ENCODE results near the gene FAM110D. TPM values are rescaled to one million over a fixed set of nuclear protein-coding genes. Genes with fewer than 3 reads are reported as not detected.

FAM110D gene
- polyA plus RNA-seq, 1 of the 3 experiments (the other 2 are of a cell fraction), result 0.64 TPM

- H3K27me3 ChIP-seq (ENCODE audit: insufficient read depth), result no peaks in the 10 kb centered on the region
- H3K4me2 ChIP-seq, result no peak overlapping the region
- H3K27ac ChIP-seq (ENCODE audit: low read depth in 2 of 2, low read length in 1 of 2), result no peak overlapping the region
- no peaks in the 10 kb centered on the region for H3K36me3 ChIP-seq (replicated peaks in 1 of 2; ENCODE audit: control insufficient read depth in 1 of 2, insufficient read depth in 2 of 2, low read length in 1 of 2)
- H2AFZ ChIP-seq (ENCODE audit: low read depth), result no peak overlapping the region
- no peaks in the 10 kb centered on the region for H3K9me2 ChIP-seq
- no peaks in the 10 kb centered on the region for H3K4me1 ChIP-seq (ENCODE audit: control insufficient read depth in 1 of 2, insufficient read depth in 2 of 2, low read depth in 1 of 2, low read length in 1 of 2)
- no peaks in the 10 kb centered on the region for H4K20me1 ChIP-seq (ENCODE audit: insufficient read depth)
- H3F3A ChIP-seq (replicated peaks; ENCODE audit: insufficient read depth), result no peaks in the 10 kb centered on the region
- CTCF ChIA-PET, result interaction anchor here (1.0 kb wide), 1 partner anchor 43 kb away, joined by 3 read pairs; no protein-coding TSS in a partner anchor
- no peak overlapping the region for H3K4me3 ChIP-seq (ENCODE audit: low read depth in 2 of 2, low read length in 1 of 2)
- TF ChIP-seq, protein P1, sequence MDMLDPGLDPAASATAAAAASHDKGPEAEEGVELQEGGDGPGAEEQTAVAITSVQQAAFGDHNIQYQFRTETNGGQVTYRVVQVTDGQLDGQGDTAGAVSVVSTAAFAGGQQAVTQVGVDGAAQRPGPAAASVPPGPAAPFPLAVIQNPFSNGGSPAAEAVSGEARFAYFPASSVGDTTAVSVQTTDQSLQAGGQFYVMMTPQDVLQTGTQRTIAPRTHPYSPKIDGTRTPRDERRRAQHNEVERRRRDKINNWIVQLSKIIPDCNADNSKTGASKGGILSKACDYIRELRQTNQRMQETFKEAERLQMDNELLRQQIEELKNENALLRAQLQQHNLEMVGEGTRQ (IDR thresholded peaks at IDR 0.05; ENCODE audit: borderline replicate concordance, low read depth, low read length), result no peak
- TF ChIP-seq NRF1 (IDR thresholded peaks at IDR 0.05; ENCODE audit: low read depth, low read length) (no peak), FOXJ3 (CRISPR knock-in tag; IDR thresholded peaks at IDR 0.05) (no peak), EZH2phosphoT487 (IDR thresholded peaks at IDR 0.05; ENCODE audit: borderline replicate concordance, low read depth) (no peak), YY1 (IDR thresholded peaks at IDR 0.05; ENCODE audit: low read depth) (no peak), GATA2 (CRISPR knock-in tag; IDR thresholded peaks at IDR 0.05) (no peak), NFIC (IDR thresholded peaks at IDR 0.05; ENCODE audit: borderline replicate concordance) (no peak)
- TF ChIP-seq, protein P2, sequence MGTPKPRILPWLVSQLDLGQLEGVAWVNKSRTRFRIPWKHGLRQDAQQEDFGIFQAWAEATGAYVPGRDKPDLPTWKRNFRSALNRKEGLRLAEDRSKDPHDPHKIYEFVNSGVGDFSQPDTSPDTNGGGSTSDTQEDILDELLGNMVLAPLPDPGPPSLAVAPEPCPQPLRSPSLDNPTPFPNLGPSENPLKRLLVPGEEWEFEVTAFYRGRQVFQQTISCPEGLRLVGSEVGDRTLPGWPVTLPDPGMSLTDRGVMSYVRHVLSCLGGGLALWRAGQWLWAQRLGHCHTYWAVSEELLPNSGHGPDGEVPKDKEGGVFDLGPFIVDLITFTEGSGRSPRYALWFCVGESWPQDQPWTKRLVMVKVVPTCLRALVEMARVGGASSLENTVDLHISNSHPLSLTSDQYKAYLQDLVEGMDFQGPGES (IDR thresholded peaks at IDR 0.05; ENCODE audit: low read depth, low read length), result no peak
- no peak overlapping the region for H3K9ac ChIP-seq
- no peaks in the 10 kb centered on the region for H3K79me2 ChIP-seq (ENCODE audit: insufficient read depth)
- no peaks in the 10 kb centered on the region for H3K9me3 ChIP-seq
- 84% methylated on average over 5 of the region's 5 CpGs for WGBS (ENCODE audit: low lambda C conversion rate)
- POLR2A ChIA-PET, result interaction anchor here (0.6 kb wide), 1 partner anchor 10 kb away, joined by 3 read pairs; no protein-coding TSS in a partner anchor
- no peak for DNase-seq
Measured at GRCh38 chr1:26200413-26200812, 41.5 kb downstream of the FAM110D start.

- no peaks in the 10 kb centered on the region for H3K79me2 ChIP-seq (ENCODE audit: insufficient read depth)
- ChIA-PET CTCF (interaction anchor here (0.7 to 1.4 kb wide), 3 partner anchors 34 to 161 kb away, joined by 3 read pairs; partner anchors contain the start of gene ZNF593), POLR2A (no interaction called here)
- H3K4me1 ChIP-seq (ENCODE audit: control insufficient read depth in 1 of 2, insufficient read depth in 2 of 2, low read depth in 1 of 2, low read length in 1 of 2), result no peaks in the 10 kb centered on the region
- no peak overlapping the region for H3K4me3 ChIP-seq (ENCODE audit: low read depth in 2 of 2, low read length in 1 of 2)
- no peaks in the 10 kb centered on the region for H3F3A ChIP-seq (replicated peaks; ENCODE audit: insufficient read depth)
- H3K27ac ChIP-seq (ENCODE audit: low read depth in 2 of 2, low read length in 1 of 2), result no peak overlapping the region
- no peaks in the 10 kb centered on the region for H3K9me2 ChIP-seq
- H2AFZ ChIP-seq (ENCODE audit: low read depth), result no peak overlapping the region
- H4K20me1 ChIP-seq (ENCODE audit: insufficient read depth), result no peaks in the 10 kb centered on the region
- 52% methylated on average over 5 of the region's 9 CpGs for WGBS (ENCODE audit: low lambda C conversion rate)
- H3K27me3 ChIP-seq (ENCODE audit: insufficient read depth), result no peaks in the 10 kb centered on the region; the same call in 1 of the 2 replicates
- no peaks in the 10 kb centered on the region for H3K9me3 ChIP-seq
- H3K4me2 ChIP-seq, result no peak overlapping the region
- no peak for DNase-seq
- H3K36me3 ChIP-seq (replicated peaks in 1 of 2; ENCODE audit: control insufficient read depth in 1 of 2, insufficient read depth in 2 of 2, low read length in 1 of 2), result no peaks in the 10 kb centered on the region
- H3K9ac ChIP-seq, result no peak overlapping the region
- no peak for TF ChIP-seq SMC3 (IDR thresholded peaks at IDR 0.05; ENCODE audit: low read depth, low read length)
- TF ChIP-seq TAF1 (IDR thresholded peaks at IDR 0.05; ENCODE audit: borderline replicate concordance, low read depth, low read length), result no peak
- no peak for TF ChIP-seq RAD21 (IDR thresholded peaks at IDR 0.05; ENCODE audit: low read length)
- TF ChIP-seq EZH2phosphoT487 (IDR thresholded peaks at IDR 0.05; ENCODE audit: borderline replicate concordance, low read depth), result no peak
- TF ChIP-seq MEF2A (IDR thresholded peaks at IDR 0.05; ENCODE audit: borderline replicate concordance, low read depth), result no peak
- TF ChIP-seq YY1 (IDR thresholded peaks at IDR 0.05; ENCODE audit: low read depth), result no peak
- TF ChIP-seq, protein P3, sequence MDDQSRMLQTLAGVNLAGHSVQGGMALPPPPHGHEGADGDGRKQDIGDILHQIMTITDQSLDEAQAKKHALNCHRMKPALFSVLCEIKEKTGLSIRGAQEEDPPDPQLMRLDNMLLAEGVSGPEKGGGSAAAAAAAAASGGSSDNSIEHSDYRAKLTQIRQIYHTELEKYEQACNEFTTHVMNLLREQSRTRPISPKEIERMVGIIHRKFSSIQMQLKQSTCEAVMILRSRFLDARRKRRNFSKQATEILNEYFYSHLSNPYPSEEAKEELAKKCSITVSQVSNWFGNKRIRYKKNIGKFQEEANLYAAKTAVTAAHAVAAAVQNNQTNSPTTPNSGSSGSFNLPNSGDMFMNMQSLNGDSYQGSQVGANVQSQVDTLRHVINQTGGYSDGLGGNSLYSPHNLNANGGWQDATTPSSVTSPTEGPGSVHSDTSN (IDR thresholded peaks at IDR 0.05), result no peak
- TF ChIP-seq POLR2AphosphoS5 (IDR thresholded peaks at IDR 0.05; ENCODE audit: low read depth, low read length), result no peak
- no peak for TF ChIP-seq RCOR1 (IDR thresholded peaks at IDR 0.05; ENCODE audit: low read length)
- TF ChIP-seq FOXM1 (IDR thresholded peaks at IDR 0.05; ENCODE audit: low read depth), result no peak
- TF ChIP-seq, protein P4, sequence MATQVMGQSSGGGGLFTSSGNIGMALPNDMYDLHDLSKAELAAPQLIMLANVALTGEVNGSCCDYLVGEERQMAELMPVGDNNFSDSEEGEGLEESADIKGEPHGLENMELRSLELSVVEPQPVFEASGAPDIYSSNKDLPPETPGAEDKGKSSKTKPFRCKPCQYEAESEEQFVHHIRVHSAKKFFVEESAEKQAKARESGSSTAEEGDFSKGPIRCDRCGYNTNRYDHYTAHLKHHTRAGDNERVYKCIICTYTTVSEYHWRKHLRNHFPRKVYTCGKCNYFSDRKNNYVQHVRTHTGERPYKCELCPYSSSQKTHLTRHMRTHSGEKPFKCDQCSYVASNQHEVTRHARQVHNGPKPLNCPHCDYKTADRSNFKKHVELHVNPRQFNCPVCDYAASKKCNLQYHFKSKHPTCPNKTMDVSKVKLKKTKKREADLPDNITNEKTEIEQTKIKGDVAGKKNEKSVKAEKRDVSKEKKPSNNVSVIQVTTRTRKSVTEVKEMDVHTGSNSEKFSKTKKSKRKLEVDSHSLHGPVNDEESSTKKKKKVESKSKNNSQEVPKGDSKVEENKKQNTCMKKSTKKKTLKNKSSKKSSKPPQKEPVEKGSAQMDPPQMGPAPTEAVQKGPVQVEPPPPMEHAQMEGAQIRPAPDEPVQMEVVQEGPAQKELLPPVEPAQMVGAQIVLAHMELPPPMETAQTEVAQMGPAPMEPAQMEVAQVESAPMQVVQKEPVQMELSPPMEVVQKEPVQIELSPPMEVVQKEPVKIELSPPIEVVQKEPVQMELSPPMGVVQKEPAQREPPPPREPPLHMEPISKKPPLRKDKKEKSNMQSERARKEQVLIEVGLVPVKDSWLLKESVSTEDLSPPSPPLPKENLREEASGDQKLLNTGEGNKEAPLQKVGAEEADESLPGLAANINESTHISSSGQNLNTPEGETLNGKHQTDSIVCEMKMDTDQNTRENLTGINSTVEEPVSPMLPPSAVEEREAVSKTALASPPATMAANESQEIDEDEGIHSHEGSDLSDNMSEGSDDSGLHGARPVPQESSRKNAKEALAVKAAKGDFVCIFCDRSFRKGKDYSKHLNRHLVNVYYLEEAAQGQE (IDR thresholded peaks at IDR 0.05; ENCODE audit: low read depth, low read length), result no peak
- TF ChIP-seq SIN3A (IDR thresholded peaks at IDR 0.05; ENCODE audit: borderline replicate concordance, low read depth, low read length), result no peak
- TF ChIP-seq, protein P2 (IDR thresholded peaks at IDR 0.05; ENCODE audit: low read depth, low read length), result no peak
- TF ChIP-seq ELF1 (IDR thresholded peaks at IDR 0.05), result no peak
Measured at GRCh38 chr1:26203642-26204318, 44.9 kb downstream of the FAM110D start.
